A549 (cell line): ENCODE data around the gene PLA2G2A. TPM values are rescaled to one million over a fixed set of nuclear protein-coding genes. Genes with fewer than 3 reads are reported as not detected.

ENCODE experiments used
- ATAC-seq, 2 experiments: fragments of 200-7000 bp in 1 of 2; fragments of >200 bp in 1 of 2; cut with Nextera tagmentation in 1 of 2; cut with Tn5 transposase in 1 of 2; 3 replicates each; pipeline versions ENCODE4 v1.8.0 to v1.9.1; 2018 to 2020; ENCODE audit warnings: mild to moderate bottlenecking in 1 of 2, moderate library complexity in 1 of 2
- CTCF ChIA-PET: fragments of 300-600 bp; sonication (Branson Sonifier 250); formaldehyde crosslinking; extraction: SDS; loops from one replicate; lab custom pipeline; 2021; ENCODE audit warnings: antibody characterized with exemption, inconsistent platforms; lab: Yijun Ruan, JAX
- POLR2A ChIA-PET: fragments of 350-600 bp; formaldehyde crosslinking; extraction: SDS; loops from one replicate; lab custom pipeline; 2021; ENCODE audit warnings: antibody characterized with exemption, inconsistent platforms; lab: Yijun Ruan, JAX
- DNase-seq, 2 experiments: peaks; one replicate each; pipeline versions ENCODE4 v3.0.0 to v3.0.0-alpha.2; 2011 to 2016; ENCODE audit warnings: low read depth in 1 of 2, low spot score in 1 of 2
- FAIRE-seq: peaks from 2 replicates; lab custom pipeline; 2011; peaks lifted over from hg19 to GRCh38; lab: Jason Lieb, UNC
- H3K27ac ChIP-seq, 2 experiments: fragments of >200 bp; sonication (Bioruptor Twin); formaldehyde crosslinking; 3 replicates each; pipeline ENCODE4 v1.5.1; 2016 to 2017
- H3K4me1 ChIP-seq: fragments of >200 bp; sonication (Bioruptor Twin); formaldehyde crosslinking; 3 replicates; pipeline ENCODE4 v1.6.1; 2016
- H3K4me2 ChIP-seq: fragments of >200 bp; sonication (Bioruptor Twin); formaldehyde crosslinking; 3 replicates; pipeline ENCODE4 v1.6.1; 2016
- H3K4me3 ChIP-seq: fragments of >200 bp; sonication (Bioruptor Twin); formaldehyde crosslinking; 3 replicates; pipeline ENCODE4 v1.5.1; 2016
- H3K9me3 ChIP-seq: fragments of >200 bp; sonication (Bioruptor Twin); formaldehyde crosslinking; 3 replicates; pipeline ENCODE4 v1.6.1; 2016
- ATOH8 ChIP-seq: fragments of 250-450 bp; sonication (Bioruptor Pico); IDR thresholded peaks from 2 replicates; pipeline ENCODE4 v1.5.0; 2020; ENCODE audit warnings: low read depth, mild to moderate bottlenecking, moderate library complexity
- CBX2 ChIP-seq: fragments of 200-600 bp; sonication (generic); IDR thresholded peaks from 2 replicates; pipeline ENCODE4 v1.6.1; 2016; ENCODE audit warnings: low read depth, mild to moderate bottlenecking, borderline replicate concordance
- CBX8 ChIP-seq: fragments of 200-600 bp; sonication (generic); IDR thresholded peaks from 2 replicates; pipeline ENCODE4 v1.6.1; 2016
- EHF ChIP-seq: fragments of 250-450 bp; sonication (Bioruptor Pico); IDR thresholded peaks from 2 replicates; pipeline ENCODE4 v1.5.0; 2020; ENCODE audit warnings: mild to moderate bottlenecking
- FOSB ChIP-seq: fragments of 250-450 bp; sonication (Bioruptor Pico); IDR thresholded peaks from 2 replicates; pipeline ENCODE4 v1.5.0; 2020; ENCODE audit warnings: mild to moderate bottlenecking, moderate library complexity
- FOXS1 ChIP-seq: fragments of 250-450 bp; sonication (Bioruptor Pico); IDR thresholded peaks from 2 replicates; pipeline ENCODE4 v1.5.0; 2020; ENCODE audit warnings: mild to moderate bottlenecking, moderate library complexity
- HDAC2 ChIP-seq: fragments of 200-600 bp; sonication (generic); IDR thresholded peaks from 2 replicates; pipeline ENCODE4 v1.6.1; 2016
- HEYL ChIP-seq: fragments of 250-450 bp; sonication (Bioruptor Pico); IDR thresholded peaks from 2 replicates; pipeline ENCODE4 v1.8.0; 2021; ENCODE audit warnings: mild to moderate bottlenecking, moderate library complexity
- HMGXB4 ChIP-seq: fragments of 250-450 bp; sonication (Bioruptor Pico); IDR thresholded peaks from 2 replicates; pipeline ENCODE4 v1.5.0; 2021; ENCODE audit warnings: mild to moderate bottlenecking, moderate library complexity, borderline replicate concordance
- HOXB13 ChIP-seq: fragments of 250-450 bp; sonication (Bioruptor Pico); IDR thresholded peaks from 2 replicates; pipeline ENCODE4 v1.5.0; 2020; ENCODE audit warnings: low read depth, mild to moderate bottlenecking, moderate library complexity
- KDM1A ChIP-seq: fragments of 200-600 bp; sonication (generic); IDR thresholded peaks from 2 replicates; pipeline ENCODE4 v1.6.1; 2016; ENCODE audit warnings: low read depth, mild to moderate bottlenecking
- MAZ ChIP-seq: fragments of 150-350 bp; IDR thresholded peaks from 2 replicates; pipeline ENCODE4 v1.6.1; 2014; ENCODE audit warnings: antibody characterized with exemption, low read depth, low read length, borderline replicate concordance
- MYC ChIP-seq: IDR thresholded peaks from 2 replicates; pipeline ENCODE4 v1.6.1; 2012; ENCODE audit warnings: mild to moderate bottlenecking, inconsistent platforms, low read length, improper control_type of control experiment, borderline replicate concordance
- NFE2L2 ChIP-seq: fragments of 150-350 bp; conservative IDR thresholded peaks from 2 replicates; pipeline ENCODE4 v1.6.1; 2014; ENCODE audit warnings: low read length
- POLR2A ChIP-seq: IDR thresholded peaks from 2 replicates; pipeline ENCODE4 v1.6.1; 2012; ENCODE audit warnings: mild to moderate bottlenecking, low read length
- POLR2AphosphoS2 ChIP-seq: conservative IDR thresholded peaks from 2 replicates; pipeline ENCODE4 v1.6.1; 2012; ENCODE audit warnings: low read length, improper control_type of control experiment, inconsistent platforms
- RAD21 ChIP-seq, 2 experiments: fragments of >200 bp in 1 of 2; sonication (Bioruptor Twin) in 1 of 2; formaldehyde crosslinking in 1 of 2; IDR thresholded peaks in 1 of 2; conservative IDR thresholded peaks in 1 of 2; 2 replicates in 1 of 2; 3 replicates in 1 of 2; pipeline ENCODE4 v1.6.1; 2012 to 2018; ENCODE audit warnings: inconsistent platforms in 1 of 2
- RARB ChIP-seq: fragments of 250-450 bp; sonication (Bioruptor Pico); IDR thresholded peaks from 2 replicates; pipeline ENCODE4 v1.8.0; 2021; ENCODE audit warnings: mild to moderate bottlenecking, moderate library complexity
- RCOR1 ChIP-seq: fragments of 150-350 bp; IDR thresholded peaks from 2 replicates; pipeline ENCODE4 v1.6.1; 2014; ENCODE audit warnings: antibody characterized with exemption, low read length, low read depth
- RFX5 ChIP-seq: fragments of 450-650 bp; IDR thresholded peaks from 2 replicates; pipeline ENCODE4 v1.7.1; 2014; ENCODE audit warnings: antibody characterized with exemption, mild to moderate bottlenecking, moderate library complexity
- SMC3 ChIP-seq: fragments of >200 bp; sonication (Bioruptor Twin); formaldehyde crosslinking; IDR thresholded peaks from 3 replicates; pipeline ENCODE4 v1.6.1; 2018; ENCODE audit warnings: inconsistent platforms
- SREBF2 ChIP-seq: fragments of 450-650 bp; IDR thresholded peaks from 2 replicates; pipeline ENCODE4 v1.6.1; 2014; ENCODE audit warnings: mild to moderate bottlenecking, moderate library complexity
- USF2 ChIP-seq: fragments of 450-650 bp; IDR thresholded peaks from 2 replicates; pipeline ENCODE4 v1.6.1; 2014; ENCODE audit warnings: antibody characterized with exemption
- ZNF302 ChIP-seq: fragments of 250-450 bp; sonication (Bioruptor Pico); IDR thresholded peaks from 2 replicates; pipeline ENCODE4 v1.9.0; 2021; ENCODE audit warnings: inconsistent platforms, mild to moderate bottlenecking, moderate library complexity
- WGBS: methylation state at CpG from one replicate; pipeline ENCODE4 v1.1.6; 2017; ENCODE audit errors: missing lambda C conversion rate; 5-methylcytosine and 5-hydroxymethylcytosine counted together
- polyA plus RNA-seq, 4 experiments: library from polyadenylated mRNA; depleted of rRNA in 3 of 4; stranded (reverse); fragments of >200 nt; fragmentation: RNase III in 1 of 4; extraction: RNeasy Plus Mini Kit Qiagen cat#74134 plus additional on column Dnase treatment in 1 of 4; gene quantifications; 2 replicates in 3 of 4; 3 replicates in 1 of 4; pipeline ENCODE4 v1.2.3, GENCODE V29; 2011 to 2017
- TF ChIP-seq, protein P1 (sequence below): fragments of >200 bp; sonication (Bioruptor Twin); formaldehyde crosslinking; IDR thresholded peaks from 3 replicates; pipeline ENCODE4 v1.6.1; 2016

PLA2G2A gene
- polyA plus RNA-seq, 2 of the 4 experiments (the other 2 are of a cell fraction) = 0.13 TPM; not detected in 1

- Histone ChIP-seq H3K4me1 (no peaks in the 10 kb centered on the region), H3K4me3 (no peak overlapping the region), H3K4me2 (no peak overlapping the region), H3K27ac (no peak overlapping the region), H3K9me3 (no peaks in the 10 kb centered on the region; the same call in 2 of the 3 replicates)
- no peak for ATAC-seq
- POLR2A ChIA-PET = interaction anchor here (0.6 kb wide), 1 partner anchor 187 kb away, joined by 3 read pairs; no protein-coding TSS in a partner anchor
- 0% methylated on average over 2 of the region's 2 CpGs for WGBS
- no peak for DNase-seq
- no peak for FAIRE-seq
- TF ChIP-seq SMC3 (no peak), RAD21 (conservative IDR thresholded peaks at IDR 0.05 in 1 of 2, IDR thresholded peaks at IDR 0.05 in 1 of 2) (no peak), HMGXB4 (no peak), ZNF302 (no peak), HOXB13 (no peak), USF2 (no peak), CBX2 (no peak), RCOR1 (no peak), POLR2AphosphoS2 (no peak), HDAC2 (no peak), SREBF2 (no peak), HEYL (CRISPR knock-in tag) (no peak), ATOH8 (CRISPR knock-in tag) (no peak), RARB (CRISPR knock-in tag) (no peak), FOXS1 (CRISPR knock-in tag) (no peak), KDM1A (no peak), RFX5 (no peak), EHF (no peak), CBX8 (no peak)
- TF ChIP-seq, protein P1, sequence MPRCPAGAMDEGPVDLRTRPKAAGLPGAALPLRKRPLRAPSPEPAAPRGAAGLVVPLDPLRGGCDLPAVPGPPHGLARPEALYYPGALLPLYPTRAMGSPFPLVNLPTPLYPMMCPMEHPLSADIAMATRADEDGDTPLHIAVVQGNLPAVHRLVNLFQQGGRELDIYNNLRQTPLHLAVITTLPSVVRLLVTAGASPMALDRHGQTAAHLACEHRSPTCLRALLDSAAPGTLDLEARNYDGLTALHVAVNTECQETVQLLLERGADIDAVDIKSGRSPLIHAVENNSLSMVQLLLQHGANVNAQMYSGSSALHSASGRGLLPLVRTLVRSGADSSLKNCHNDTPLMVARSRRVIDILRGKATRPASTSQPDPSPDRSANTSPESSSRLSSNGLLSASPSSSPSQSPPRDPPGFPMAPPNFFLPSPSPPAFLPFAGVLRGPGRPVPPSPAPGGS = no peak
- CTCF ChIA-PET = interaction anchor here (0.5 to 1.2 kb wide), 2 partner anchors 28 to 642 kb away, joined by 3 to 5 read pairs; no protein-coding TSS in a partner anchor
Observed at GRCh38 chr1:19945914-19946313, 33.5 kb downstream of the PLA2G2A start.

DNA sequence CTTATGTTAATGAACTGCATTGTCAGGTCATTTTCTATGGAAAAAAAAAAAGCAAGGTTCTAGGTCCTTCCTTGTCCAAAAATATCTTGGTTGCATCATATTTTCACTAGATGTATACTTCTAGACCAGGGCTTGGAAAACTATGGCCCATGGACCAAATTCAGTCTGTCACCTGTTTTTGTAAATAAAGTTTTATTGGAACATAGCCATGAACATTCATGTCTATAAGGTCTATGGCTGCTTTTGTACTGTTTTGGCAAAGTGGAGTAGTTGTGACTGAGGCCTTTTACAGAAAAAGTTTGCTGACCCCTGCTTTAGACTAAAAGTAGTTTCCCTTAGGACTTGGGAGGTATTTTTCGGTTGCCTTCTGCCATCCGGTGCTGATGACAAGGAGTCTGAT is 36.8 kb downstream of the PLA2G2A start:
- ChIA-PET POLR2A (no interaction called here), CTCF (no interaction called here)
- FAIRE-seq (no peak), ATAC-seq (no peak), DNase-seq (no peak)
- no peak overlapping the region for H3K27ac ChIP-seq
- no peak for TF ChIP-seq MYC
- no peak for TF ChIP-seq CBX8
- TF ChIP-seq FOSB (CRISPR knock-in tag) = no peak
- TF ChIP-seq POLR2A = no peak
- TF ChIP-seq MAZ = no peak
- no peak for TF ChIP-seq RFX5
- no peak for TF ChIP-seq NFE2L2
- H3K4me3 ChIP-seq = no peak overlapping the region
- H3K4me2 ChIP-seq = no peak overlapping the region
- no peaks in the 10 kb centered on the region for H3K4me1 ChIP-seq
- WGBS = 49% methylated on average over 2 of the region's 2 CpGs
- H3K9me3 ChIP-seq = no peaks in the 10 kb centered on the region; the same call in 2 of the 3 replicates
